ENCODE results near the gene RASL11A.
"Not testable (repeated sequence)": the region's sequence is repeated elsewhere in the genome, so short reads cannot be mapped to it uniquely, and the experiment has no call there.

Gene RASL11A

GRCh38 chr13:27269114-27269665, 1.4 kb upstream of the RASL11A start:
- DNase-seq (ENCODE audit: low spot score), result no peak

DNA sequence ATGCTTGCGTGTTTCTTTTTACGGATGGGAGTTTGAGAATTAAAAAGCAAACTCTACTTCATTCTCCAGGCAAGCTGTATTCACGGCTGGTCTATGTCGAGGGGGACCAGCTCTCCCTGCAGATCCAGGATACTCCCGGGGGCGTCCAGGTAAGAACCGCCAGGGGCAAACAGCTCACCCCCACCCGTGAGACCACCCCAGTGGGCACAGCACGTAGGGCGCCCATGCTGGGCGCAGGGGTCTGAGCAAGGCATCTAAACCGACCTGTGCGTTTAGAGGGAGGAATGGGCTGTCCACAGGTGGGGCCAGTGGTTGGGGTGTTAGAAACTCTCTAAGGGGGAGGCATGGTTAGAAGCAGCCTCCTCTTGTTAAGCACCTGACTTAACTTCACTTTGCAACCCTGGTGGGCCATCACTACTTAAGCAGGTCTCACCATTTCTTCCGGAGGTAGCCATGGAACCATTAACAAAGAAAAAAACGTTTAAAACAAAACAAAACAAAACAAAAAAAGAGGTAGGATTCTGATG, 1.0 kb downstream of the RASL11A start:
- no peak for DNase-seq (ENCODE audit: low spot score)

- no peak for DNase-seq (ENCODE audit: low spot score)
These were observed 3.2 kb downstream of the RASL11A start for GRCh38 chr13:27273658-27274425.

- no peak for DNase-seq (ENCODE audit: low spot score)
These were observed 4.0 kb downstream of the RASL11A start for GRCh38 chr13:27274631-27275030.

DNA sequence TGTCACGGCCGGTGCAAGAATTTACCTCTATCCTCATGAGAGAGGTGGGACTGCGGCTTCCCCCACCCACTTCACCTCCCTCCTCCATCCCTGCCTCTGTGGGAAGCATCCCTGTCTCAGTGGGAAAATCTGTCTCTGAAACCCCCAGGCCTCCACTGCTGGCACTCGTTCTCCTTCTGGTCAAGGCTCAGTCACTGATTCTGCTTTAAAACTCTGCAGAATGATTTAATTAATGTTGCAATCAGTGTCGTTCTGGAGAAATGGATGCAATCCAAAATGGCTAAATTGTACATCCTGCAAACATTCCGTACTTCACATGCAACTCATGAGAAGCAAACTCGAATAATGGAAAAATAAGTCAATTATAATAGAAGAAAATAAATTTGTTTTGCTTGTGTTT, 5.6 kb downstream of the RASL11A start:
- DNase-seq (ENCODE audit: low spot score), result no peak

DNA sequence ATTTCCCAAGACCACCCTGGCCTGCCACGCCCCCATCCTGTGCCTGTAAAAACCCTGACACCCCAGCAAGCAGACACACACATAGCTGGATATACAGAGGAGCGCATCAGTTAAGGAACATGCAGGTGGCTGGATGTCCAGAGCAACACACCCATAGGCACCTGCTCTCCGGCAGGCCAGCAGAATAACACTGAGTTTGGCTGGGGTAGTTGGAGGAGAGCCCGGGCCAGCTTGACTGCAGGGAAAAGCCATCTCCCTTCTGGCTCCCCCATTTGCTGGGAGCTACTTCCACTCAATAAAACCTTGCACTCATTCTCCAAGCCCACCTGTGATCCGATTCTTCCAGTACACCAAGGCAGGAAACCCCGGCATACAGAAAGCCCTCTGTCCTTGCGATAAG, 8.9 kb downstream of the RASL11A start:
- no peak for DNase-seq (ENCODE audit: low spot score)

GRCh38 chr13:27280009-27280656, 9.5 kb downstream of the RASL11A start:
- no peak for DNase-seq (ENCODE audit: low spot score)

DNA sequence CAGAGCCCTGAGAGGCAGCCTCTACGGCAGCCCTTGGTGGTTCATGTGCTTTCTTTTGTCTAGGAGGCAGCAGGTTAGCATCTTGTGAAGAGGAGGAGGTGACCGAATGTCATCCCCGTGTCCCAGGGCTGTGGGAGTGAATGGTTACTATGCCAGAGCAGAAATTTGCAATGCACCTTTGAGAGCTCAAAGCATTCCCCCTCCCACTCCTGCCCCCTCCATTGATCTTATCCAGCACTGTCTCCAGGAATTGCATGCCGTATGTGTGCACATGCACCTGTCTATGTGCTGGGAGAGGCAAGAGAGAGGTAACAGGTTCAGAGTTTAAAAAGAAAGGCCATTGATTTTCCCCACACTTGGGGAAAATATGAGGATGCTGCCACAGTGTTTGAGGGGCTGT, 10.2 kb downstream of the RASL11A start:
- no peak for DNase-seq (ENCODE audit: low spot score)

DNA sequence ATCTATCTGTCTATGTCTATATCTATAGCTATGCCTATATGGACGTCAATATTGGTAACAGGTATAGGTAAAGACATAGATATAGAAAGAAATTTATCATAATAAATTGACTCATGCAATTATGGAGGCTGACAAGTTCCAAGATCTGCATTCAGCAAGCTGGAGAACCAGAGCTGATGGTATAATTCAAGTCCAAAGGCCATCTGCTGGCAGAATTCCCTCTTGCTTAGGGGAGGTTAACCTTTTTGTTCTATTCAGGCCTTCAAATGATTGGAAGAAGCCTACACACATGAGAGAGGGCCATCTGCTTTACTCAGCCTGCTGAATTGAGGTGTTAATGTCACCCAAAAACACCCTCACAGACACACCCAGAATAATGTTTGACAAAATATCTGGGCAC, 10.8 kb downstream of the RASL11A start:
- no peak for DNase-seq (ENCODE audit: low spot score)

DNA sequence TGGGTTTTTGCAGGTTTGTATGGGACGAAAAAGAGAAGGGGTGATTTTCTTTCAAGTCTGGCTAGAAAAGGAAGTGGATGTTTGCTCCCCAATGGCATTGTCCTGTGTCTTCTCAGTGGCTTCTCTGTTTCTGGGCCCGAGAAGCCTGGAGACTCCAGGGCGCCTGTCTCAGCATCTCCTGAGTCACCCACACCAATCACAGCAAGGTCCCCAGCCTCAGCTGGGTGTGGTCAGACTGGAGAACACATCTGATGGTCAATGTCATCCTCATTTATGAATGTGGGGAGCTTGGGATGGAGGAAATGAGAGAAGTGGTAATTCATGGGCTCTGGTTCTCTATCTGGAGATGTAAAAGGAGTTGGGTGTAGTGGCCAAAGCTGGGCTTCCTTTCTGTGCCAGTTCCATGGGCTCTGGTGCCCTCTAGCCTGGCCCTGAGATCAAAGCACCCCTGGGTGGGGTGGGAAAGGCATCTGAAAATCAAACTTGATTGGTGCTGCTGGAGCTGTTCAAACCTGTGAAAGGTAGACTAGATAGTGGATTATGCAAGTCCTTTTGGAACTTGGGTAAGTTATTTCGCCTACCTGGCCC, 13.4 kb downstream of the RASL11A start:
- DNase-seq (ENCODE audit: low spot score), result no peak

- no peak for DNase-seq (ENCODE audit: low spot score)
These were observed 17.8 kb downstream of the RASL11A start for GRCh38 chr13:27288392-27288791.

- no peak for DNase-seq (ENCODE audit: low spot score)
These were observed 18.5 kb downstream of the RASL11A start for GRCh38 chr13:27289011-27289665.

DNA sequence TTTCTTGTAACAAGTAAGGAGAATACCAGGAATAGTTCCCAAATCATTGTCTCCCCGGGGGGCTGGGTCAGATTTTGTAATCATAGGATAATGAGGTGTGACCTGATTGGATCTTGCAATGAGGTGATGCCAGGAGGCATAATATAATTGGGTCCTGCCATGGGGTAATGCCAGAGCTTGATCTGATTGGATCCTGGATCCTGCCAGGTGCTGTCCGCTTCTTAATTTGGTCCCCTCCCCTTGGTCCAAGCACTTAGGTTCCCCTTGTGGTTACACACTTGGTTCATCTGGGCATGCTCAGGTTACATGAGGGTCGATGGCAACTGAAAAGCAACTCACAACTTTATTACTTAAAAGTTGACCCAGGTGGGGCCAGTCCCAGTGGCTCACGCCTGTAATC, 20.1 kb downstream of the RASL11A start:
- no peak for DNase-seq (ENCODE audit: low spot score)

GRCh38 chr13:27291967-27292366, 21.3 kb downstream of the RASL11A start:
- not testable (repeated sequence) for DNase-seq (ENCODE audit: low spot score)

DNA sequence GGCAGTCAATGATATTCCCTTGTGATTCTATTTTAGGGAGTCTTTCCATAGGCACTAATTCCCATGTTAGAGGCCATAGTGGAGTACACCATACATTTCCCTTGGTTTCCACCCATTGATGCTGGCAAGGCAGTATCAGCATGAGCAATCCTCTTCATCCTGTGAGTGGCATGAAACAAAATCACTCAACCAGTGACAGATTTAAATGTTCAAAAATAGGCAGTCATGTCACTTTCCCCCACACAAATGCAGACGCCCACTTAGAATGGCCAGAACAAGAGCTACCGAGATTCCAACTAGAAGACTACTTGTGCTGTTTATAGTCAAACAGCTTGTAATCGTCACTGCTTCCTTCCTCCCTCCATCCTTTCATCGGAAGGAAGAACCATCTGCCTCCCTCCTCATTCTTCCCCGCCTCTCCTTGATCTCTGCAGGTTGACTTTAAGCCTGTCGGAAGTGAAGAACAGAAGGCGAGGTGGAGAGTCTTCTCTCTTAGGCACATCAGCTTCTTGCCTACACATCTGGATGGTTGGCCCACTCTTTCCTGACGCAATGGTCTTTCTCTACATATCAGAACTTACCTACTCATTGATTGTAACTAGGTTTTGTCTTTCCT, 22.6 kb downstream of the RASL11A start:
- DNase-seq (ENCODE audit: low spot score), result no peak

- no peak for DNase-seq (ENCODE audit: low spot score)
These were observed 23.4 kb downstream of the RASL11A start for GRCh38 chr13:27293873-27294515.

GRCh38 chr13:27295096-27295495, 24.5 kb downstream of the RASL11A start:
- DNase-seq (ENCODE audit: low spot score), result no peak

DNA sequence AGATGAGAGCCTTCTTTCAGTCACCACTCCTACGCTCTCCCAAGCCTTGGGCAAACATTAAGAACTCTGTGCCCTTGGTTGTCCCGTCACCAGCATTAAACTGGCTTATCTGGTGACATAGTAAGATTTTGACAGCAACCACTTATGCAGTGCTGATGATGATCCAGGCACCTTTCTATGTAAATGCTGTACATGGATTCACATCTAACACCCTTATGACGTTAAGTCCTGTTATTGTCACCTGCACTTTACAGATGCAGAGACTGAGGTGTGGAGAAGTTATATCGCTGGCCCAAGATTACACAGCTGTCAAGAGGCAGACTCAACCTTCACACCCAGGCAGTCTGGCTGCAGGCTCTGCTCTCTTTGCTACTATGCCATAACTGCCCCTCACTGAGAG, 25.0 kb downstream of the RASL11A start:
- no peak for DNase-seq (ENCODE audit: low spot score)

GRCh38 chr13:27296496-27296895, 25.9 kb downstream of the RASL11A start:
- DNase-seq (ENCODE audit: low spot score), result no peak

DNA sequence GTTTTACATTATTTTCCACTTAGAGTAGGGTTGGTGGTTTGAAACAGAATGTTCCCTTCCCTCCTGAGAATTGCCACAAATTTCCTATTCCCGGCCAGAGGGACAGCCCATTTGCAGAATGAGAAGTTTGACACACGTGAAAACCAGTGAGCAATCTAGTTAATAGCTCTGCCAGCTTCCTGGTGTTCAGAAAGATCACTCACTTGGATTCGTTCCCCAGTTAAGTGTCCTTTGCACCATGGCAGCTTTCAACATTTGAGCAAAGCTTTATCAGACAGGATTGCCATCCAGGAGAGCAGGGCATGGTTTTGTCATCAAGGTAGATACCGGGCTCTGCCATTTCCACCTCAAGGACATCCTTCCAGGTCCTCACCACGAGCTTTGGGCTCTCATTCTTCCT, 28.2 kb downstream of the RASL11A start:
- DNase-seq (ENCODE audit: low spot score), result no peak

- not testable (repeated sequence) for DNase-seq (ENCODE audit: low spot score)
These were observed 29.8 kb downstream of the RASL11A start for GRCh38 chr13:27300406-27300805.
